Activated CD4-positive, alpha-beta T cell treated with anti-CD3 and anti-CD28 coated beads for 36 hours (primary cell): ENCODE data around the gene AMBRA1. TPM values are rescaled to one million over a fixed set of nuclear protein-coding genes. Genes with fewer than 3 reads are reported as not detected.

Source experiments
- ATAC-seq: fragments of 200-7000 bp; cut with Tn5 transposase; one replicate; pipeline ENCODE4 v1.10.0; 2021; ENCODE audit warnings: mild to moderate bottlenecking, moderate library complexity
- CTCF ChIA-PET: fragments of 350-600 bp; sonication (Branson Sonifier 250); formaldehyde crosslinking; loops from one replicate; lab custom pipeline; 2021; ENCODE audit warnings: antibody characterized with exemption; lab: Charles Lee
- POLR2A ChIA-PET: fragments of 350-600 bp; sonication (Branson Sonifier 250); formaldehyde crosslinking; loops from one replicate; lab custom pipeline; 2021; ENCODE audit warnings: antibody characterized with exemption, inconsistent platforms; lab: Charles Lee
- DNase-seq: peaks from one replicate; pipeline ENCODE4 v3.0.0-alpha.2; 2020
- H3K27ac Mint-ChIP-seq: one replicate; pipeline ENCODE4 v1.8.0; 2021; ENCODE audit warnings: mixed read lengths
- H3K27me3 Mint-ChIP-seq: one replicate; pipeline ENCODE4 v1.8.0; 2021; ENCODE audit warnings: mixed read lengths
- H3K36me3 Mint-ChIP-seq: one replicate; pipeline ENCODE4 v1.8.0; 2021; ENCODE audit warnings: low read depth, mixed read lengths
- H3K4me1 Mint-ChIP-seq: one replicate; pipeline ENCODE4 v1.8.0; 2021; ENCODE audit warnings: mixed read lengths
- H3K4me3 Mint-ChIP-seq: one replicate; pipeline ENCODE4 v1.8.0; 2021; ENCODE audit warnings: mild to moderate bottlenecking, moderate library complexity, mixed read lengths
- H3K9me3 Mint-ChIP-seq: one replicate; pipeline ENCODE4 v1.8.0; 2021; ENCODE audit warnings: low read depth, mixed read lengths
- intact Hi-C, 2 experiments: fragments of 100-400 bp; cut with DNase I in 1 of 2; cut with micrococcal nuclease in 1 of 2; formaldehyde crosslinking; loops; one replicate each; pipeline versions ENCODE4 v1.14.2 to v1.15.1; 2022 to 2024; cut with DNase I, micrococcal nuclease
- total RNA-seq, 2 experiments: library from RNA; stranded (reverse); gene quantifications; one replicate each; pipeline ENCODE4 v1.2.3, GENCODE V29; 2021

Gene AMBRA1
- total RNA-seq, 2 experiments from 2014 or later, result 24.8 to 26.4 TPM

GRCh38 chr11:46534711-46535110 is 59.1 kb downstream of the AMBRA1 start:
- ATAC-seq, result no peak
- POLR2A ChIA-PET, result interaction anchor here (0.6 kb wide), 1 partner anchor 623 kb away, joined by 3 read pairs; no protein-coding TSS in a partner anchor
- H3K27ac Mint-ChIP-seq, result no peak overlapping the region
- no peak overlapping the region for H3K4me3 Mint-ChIP-seq
- no peaks in the 10 kb centered on the region for H3K36me3 Mint-ChIP-seq
- no peaks in the 10 kb centered on the region for H3K27me3 Mint-ChIP-seq
- CTCF ChIA-PET, result interaction anchor here (0.9 to 2.9 kb wide), 3 partner anchors 10 to 146 kb away, joined by 3 to 13 read pairs (median 4); no protein-coding TSS in a partner anchor
- intact Hi-C loops, result loop anchor here (5.0 kb wide), 2 partner anchors 147 to 297 kb away; no protein-coding TSS in a partner anchor
- H3K4me1 Mint-ChIP-seq, result peaks cover 24% of the 10 kb centered on the region
- H3K9me3 Mint-ChIP-seq, result no peaks in the 10 kb centered on the region
- no peak for DNase-seq

DNA sequence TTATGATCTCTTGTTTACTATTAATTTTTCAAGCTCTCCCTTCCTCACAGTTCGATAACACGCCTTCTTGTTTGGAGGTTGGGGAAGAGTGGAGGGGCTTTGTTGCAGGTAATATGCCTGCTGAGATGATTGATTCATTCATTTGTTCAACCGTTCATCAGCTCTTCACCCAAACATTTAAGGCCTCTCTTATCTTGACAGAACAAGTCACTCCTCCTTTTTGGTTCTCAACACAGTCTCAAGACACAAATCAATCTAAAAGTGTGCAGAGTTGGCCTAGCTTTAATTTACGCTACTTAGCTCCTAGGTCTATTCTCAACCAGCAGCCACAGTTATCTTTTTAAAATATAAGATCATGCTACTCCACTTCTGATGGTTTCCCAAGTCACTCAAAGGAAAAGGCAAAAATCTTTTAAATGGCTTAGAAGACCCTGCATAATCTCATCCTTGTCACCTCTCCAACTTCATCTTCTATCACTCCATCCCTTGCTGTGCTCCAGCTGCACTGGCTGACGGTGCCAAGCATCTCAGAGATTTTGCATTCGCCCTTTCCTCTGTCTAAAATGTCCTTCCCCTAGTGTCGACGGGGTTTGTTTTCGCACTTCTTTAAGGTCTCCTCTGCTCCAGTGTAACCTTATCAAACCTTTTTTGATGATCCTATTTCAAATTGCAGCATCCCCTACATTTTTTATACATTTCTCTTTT is 60.3 kb downstream of the AMBRA1 start:
- ATAC-seq, result no peak
- ChIA-PET POLR2A (no interaction called here), CTCF (interaction anchor here (0.6 to 1.8 kb wide), 5 partner anchors 11 to 145 kb away, joined by 3 to 8 read pairs (median 3); no protein-coding TSS in a partner anchor)
- no peaks in the 10 kb centered on the region for H3K9me3 Mint-ChIP-seq
- intact Hi-C loops, result no loop called here
- DNase-seq, result no peak
- no peaks in the 10 kb centered on the region for H3K36me3 Mint-ChIP-seq
- peak overlapping the region; percentile 15 for H3K27ac Mint-ChIP-seq
- H3K27me3 Mint-ChIP-seq, result no peaks in the 10 kb centered on the region
- H3K4me3 Mint-ChIP-seq, result no peak overlapping the region
- peaks cover 35% of the 10 kb centered on the region for H3K4me1 Mint-ChIP-seq

GRCh38 chr11:46529928-46530574 is 63.8 kb downstream of the AMBRA1 start:
- intact Hi-C loops, result loop anchor here in 1 of 2 experiments (1.0 to 2.0 kb wide), 3 partner anchors 25 to 141 kb away; no protein-coding TSS in a partner anchor
- Mint-ChIP-seq H3K9me3 (peaks cover 7% of the 10 kb centered on the region), H3K27ac (no peak overlapping the region), H3K36me3 (peaks cover 11% of the 10 kb centered on the region), H3K4me3 (no peak overlapping the region), H3K4me1 (peaks cover 32% of the 10 kb centered on the region), H3K27me3 (no peaks in the 10 kb centered on the region)
- ChIA-PET CTCF (interaction anchor here (0.6 to 3.7 kb wide), 29 partner anchors 8 to 177 kb away, joined by 3 to 30 read pairs (median 4); no protein-coding TSS in a partner anchor), POLR2A (no interaction called here)
- DNase-seq (no peak), ATAC-seq (no peak)

DNA sequence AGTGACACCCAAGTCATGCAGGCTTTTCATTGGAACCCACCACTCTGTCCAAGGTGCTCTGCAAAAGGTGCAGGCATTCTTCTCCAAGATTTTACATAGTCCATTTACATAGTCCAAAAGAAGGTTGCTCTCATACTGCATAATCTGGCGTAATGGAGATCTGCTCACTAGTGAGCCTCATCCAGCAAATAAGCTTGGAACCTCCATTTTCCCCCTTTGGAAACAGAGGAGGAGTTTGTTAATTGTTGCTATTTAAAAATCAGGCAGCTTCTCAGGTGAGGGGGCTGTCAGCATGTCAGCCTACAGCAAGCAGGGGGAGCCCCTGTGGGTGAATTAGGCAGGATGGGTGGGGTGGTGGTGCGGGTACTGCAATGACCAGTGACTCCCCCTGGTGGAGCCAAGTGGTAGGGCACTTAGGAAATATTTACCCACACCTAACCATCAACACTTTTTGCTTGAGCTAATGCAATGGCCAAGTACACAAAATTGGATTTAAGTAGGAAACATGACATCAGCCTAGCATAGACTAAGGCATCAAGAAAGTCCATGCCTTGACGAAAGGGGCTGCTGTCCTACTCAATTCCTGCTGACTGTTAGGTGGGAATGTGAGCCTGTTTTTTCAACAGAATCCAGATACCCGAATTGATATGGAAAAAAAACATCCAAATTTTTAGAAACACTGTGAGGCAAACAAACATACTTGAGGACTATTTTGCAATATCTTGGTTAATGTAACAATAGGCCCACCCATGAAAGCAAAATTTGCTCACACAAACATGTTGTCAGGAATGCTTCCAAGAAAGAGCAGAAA is 64.5 kb downstream of the AMBRA1 start:
- H3K9me3 Mint-ChIP-seq, result peaks cover 7% of the 10 kb centered on the region
- H3K4me1 Mint-ChIP-seq, result peaks cover 29% of the 10 kb centered on the region
- H3K27ac Mint-ChIP-seq, result peak overlapping the region; percentile 32
- peaks cover 11% of the 10 kb centered on the region for H3K36me3 Mint-ChIP-seq
- CTCF ChIA-PET, result interaction anchor here (0.6 to 3.7 kb wide), 33 partner anchors 9 to 176 kb away, joined by 3 to 30 read pairs (median 4); no protein-coding TSS in a partner anchor
- peak overlapping the region; percentile 5 for H3K4me3 Mint-ChIP-seq
- DNase-seq (peak; percentile 89), ATAC-seq (peak; percentile 92)
- H3K27me3 Mint-ChIP-seq, result no peaks in the 10 kb centered on the region
- POLR2A ChIA-PET, result no interaction called here
- intact Hi-C loops, result loop anchor here in 1 of 2 experiments (1.0 to 2.0 kb wide), 3 partner anchors 24 to 140 kb away; no protein-coding TSS in a partner anchor

DNA sequence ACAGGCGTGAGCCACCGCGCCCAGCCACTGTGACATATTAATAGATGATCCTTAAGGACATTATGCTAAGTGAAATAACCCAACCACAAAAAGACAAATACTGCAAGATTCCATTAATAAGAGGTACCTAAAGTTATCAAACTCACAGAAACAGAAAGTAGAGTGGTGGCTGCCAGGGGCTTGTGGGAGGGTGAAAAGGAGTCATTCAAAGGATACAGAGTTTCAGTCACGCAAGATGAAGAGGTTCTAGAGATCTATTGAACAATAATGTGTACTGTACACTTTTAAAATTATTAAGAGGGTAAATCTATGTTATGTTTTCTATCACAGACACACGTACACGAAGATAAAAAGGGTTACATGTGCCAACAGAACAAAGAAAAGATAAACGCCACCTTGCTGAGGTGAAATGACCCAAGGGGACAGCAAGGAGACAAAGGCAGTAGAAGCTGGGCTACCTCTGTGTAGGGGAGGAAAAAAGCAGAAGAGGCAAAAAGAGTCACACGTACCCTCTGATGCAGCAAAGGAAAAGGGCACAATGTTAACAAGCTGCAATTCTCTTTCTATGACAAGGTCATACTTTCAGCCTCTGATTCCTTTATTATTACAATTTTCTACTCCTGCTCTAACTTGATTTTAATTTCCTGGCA is 65.3 kb downstream of the AMBRA1 start:
- Mint-ChIP-seq H3K4me3 (peak overlapping the region; percentile 5), H3K4me1 (peaks cover 27% of the 10 kb centered on the region), H3K27ac (peak overlapping the region; percentile 32), H3K9me3 (peaks cover 7% of the 10 kb centered on the region), H3K36me3 (peaks cover 11% of the 10 kb centered on the region), H3K27me3 (no peaks in the 10 kb centered on the region)
- ChIA-PET POLR2A (no interaction called here), CTCF (interaction anchor here (0.7 to 3.7 kb wide), 27 partner anchors 9 to 176 kb away, joined by 3 to 30 read pairs (median 4); no protein-coding TSS in a partner anchor)
- intact Hi-C loops, result loop anchor here in 1 of 2 experiments (1.0 to 2.0 kb wide), 3 partner anchors 24 to 139 kb away; no protein-coding TSS in a partner anchor
- DNase-seq (peak; percentile 35), ATAC-seq (peak; percentile 58)

DNA sequence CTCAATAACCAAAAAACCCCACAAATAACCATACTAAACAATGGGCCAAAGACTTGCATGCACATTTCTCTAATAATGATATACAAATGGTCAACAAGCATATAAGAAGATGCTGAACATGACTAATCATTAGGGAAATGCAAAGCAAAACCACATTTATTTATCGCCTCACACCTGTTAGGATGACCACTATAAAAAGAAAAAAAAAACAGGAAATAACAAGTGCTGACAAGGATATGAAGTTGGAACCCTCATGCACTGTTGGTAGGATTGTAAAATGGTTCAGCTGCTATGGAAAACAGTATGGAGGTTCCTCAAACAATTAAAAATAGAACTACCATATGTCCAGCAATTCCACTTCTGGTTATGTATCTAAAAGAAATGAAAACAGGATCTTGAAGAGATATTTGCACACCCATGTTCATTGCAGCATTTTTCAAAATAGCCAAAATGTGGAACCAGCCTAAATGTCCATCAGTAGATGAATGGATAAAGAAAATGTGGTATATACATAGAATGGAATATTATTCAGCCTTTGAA is 66.2 kb downstream of the AMBRA1 start:
- DNase-seq (no peak), ATAC-seq (no peak)
- H3K4me1 Mint-ChIP-seq, result peaks cover 32% of the 10 kb centered on the region
- POLR2A ChIA-PET, result no interaction called here
- CTCF ChIA-PET, result interaction anchor here (2.5 kb wide), 1 partner anchor 21 kb away, joined by 10 read pairs; no protein-coding TSS in a partner anchor
- intact Hi-C loops, result loop anchor here in 1 of 2 experiments (2.0 kb wide), 1 partner anchor 23 kb away; no protein-coding TSS in a partner anchor
- peaks cover 7% of the 10 kb centered on the region for H3K9me3 Mint-ChIP-seq
- no peaks in the 10 kb centered on the region for H3K27me3 Mint-ChIP-seq
- H3K27ac Mint-ChIP-seq, result no peak overlapping the region
- H3K4me3 Mint-ChIP-seq, result no peak overlapping the region
- peaks cover 11% of the 10 kb centered on the region for H3K36me3 Mint-ChIP-seq

DNA sequence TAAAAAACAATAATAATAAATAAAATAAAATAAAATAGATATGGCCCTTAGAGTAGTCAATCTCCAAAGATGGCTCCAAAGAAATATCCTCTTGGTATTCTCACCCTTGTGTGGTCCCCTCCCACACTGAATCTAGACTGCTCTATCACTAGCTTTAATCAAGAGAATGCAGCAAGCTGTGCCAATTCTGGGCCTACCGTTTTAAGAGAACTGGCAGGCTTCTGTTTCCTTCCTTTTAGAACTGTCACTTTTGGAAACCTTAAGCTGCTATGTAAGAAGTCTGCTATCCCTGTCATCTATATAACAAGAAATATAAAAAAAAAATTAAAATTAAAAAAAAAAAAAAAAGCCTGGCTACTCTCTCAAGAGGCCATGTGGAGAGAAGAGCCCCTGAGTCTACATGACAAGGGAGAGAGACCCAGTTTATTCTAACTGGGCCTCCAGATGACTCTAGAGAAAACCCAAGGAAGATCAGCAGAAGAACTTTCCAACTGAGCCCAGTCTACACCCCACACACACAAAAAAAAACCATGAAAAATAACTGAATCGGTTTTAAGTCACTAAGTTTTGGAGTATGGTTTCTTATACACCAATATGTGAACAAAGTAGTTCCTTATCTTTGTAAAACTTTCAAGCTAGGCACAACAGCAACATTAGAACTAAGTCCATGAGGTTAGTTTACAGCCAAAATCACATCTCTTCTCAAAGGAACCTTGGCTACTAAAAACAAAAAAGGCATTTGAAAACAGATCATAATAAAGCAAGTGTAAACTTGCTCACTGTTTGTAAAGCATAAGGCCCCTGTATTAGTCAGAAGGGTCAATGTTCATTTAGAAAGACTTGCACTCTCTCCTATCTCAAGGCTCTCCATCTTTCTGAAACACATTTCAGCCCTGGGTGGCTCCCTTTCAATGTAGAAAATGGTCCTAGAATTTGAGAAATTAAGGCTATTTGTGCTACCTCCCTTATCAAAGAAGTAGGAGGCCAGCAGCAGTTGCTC is 67.3 kb downstream of the AMBRA1 start:
- Mint-ChIP-seq H3K36me3 (peaks cover 11% of the 10 kb centered on the region), H3K9me3 (peaks cover 7% of the 10 kb centered on the region), H3K4me1 (peaks cover 36% of the 10 kb centered on the region), H3K27me3 (no peaks in the 10 kb centered on the region), H3K27ac (peak overlapping the region; percentile 31), H3K4me3 (no peak overlapping the region)
- intact Hi-C loops, result no loop called here
- no peak for DNase-seq
- ChIA-PET CTCF (interaction anchor here (1.0 to 2.7 kb wide), 2 partner anchors 36 to 175 kb away, joined by 5 to 12 read pairs; no protein-coding TSS in a partner anchor), POLR2A (no interaction called here)
- no peak for ATAC-seq

- peaks cover 7% of the 10 kb centered on the region for H3K9me3 Mint-ChIP-seq
- H3K36me3 Mint-ChIP-seq, result peaks cover 11% of the 10 kb centered on the region
- no peak overlapping the region for H3K27ac Mint-ChIP-seq
- H3K4me1 Mint-ChIP-seq, result peaks cover 30% of the 10 kb centered on the region
- DNase-seq, result no peak
- no peak for ATAC-seq
- H3K4me3 Mint-ChIP-seq, result no peak overlapping the region
- intact Hi-C loops, result no loop called here
- ChIA-PET CTCF (interaction anchor here (0.9 to 2.7 kb wide), 2 partner anchors 14 to 34 kb away, joined by 3 to 12 read pairs; no protein-coding TSS in a partner anchor), POLR2A (no interaction called here)
- no peaks in the 10 kb centered on the region for H3K27me3 Mint-ChIP-seq
Observed at GRCh38 chr11:46524201-46524770, 69.5 kb downstream of the AMBRA1 start.

GRCh38 chr11:46523290-46523689 is 70.5 kb downstream of the AMBRA1 start:
- peak overlapping the region; percentile 27 for H3K27ac Mint-ChIP-seq
- intact Hi-C loops, result no loop called here
- ATAC-seq, result no peak
- peaks cover 20% of the 10 kb centered on the region for H3K4me1 Mint-ChIP-seq
- peaks cover 7% of the 10 kb centered on the region for H3K9me3 Mint-ChIP-seq
- ChIA-PET POLR2A (no interaction called here), CTCF (interaction anchor here (1.1 kb wide), 1 partner anchor 16 kb away, joined by 3 read pairs; no protein-coding TSS in a partner anchor)
- peaks cover 11% of the 10 kb centered on the region for H3K36me3 Mint-ChIP-seq
- no peak overlapping the region for H3K4me3 Mint-ChIP-seq
- DNase-seq, result no peak
- H3K27me3 Mint-ChIP-seq, result no peaks in the 10 kb centered on the region
